ENCODE measurements around the gene SLC4A5.
"Not testable (repeated sequence)": the region's sequence is repeated elsewhere in the genome, so short reads cannot be mapped to it uniquely, and the experiment has no call there.

The SLC4A5 gene

DNA sequence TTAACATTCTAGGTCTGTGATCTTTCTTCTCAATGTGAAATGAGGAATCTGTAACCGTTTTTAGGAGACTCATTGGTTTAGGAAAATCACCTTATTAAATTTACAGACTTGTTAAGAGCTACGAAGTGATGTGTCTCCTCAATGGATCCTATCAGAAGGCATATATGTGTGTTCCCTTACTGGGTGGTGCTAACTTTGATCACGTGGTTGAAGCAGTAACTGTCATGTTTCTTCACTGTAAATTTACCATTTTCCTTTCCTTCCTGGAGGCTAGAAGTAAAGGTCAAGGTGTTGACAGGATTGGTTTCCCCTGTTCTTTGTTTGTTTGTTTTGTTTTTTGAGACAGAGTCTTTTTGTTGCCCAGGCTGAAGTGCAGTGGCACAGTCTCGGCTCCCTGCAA, 146.2 kb downstream of the SLC4A5 start:
- no peak for DNase-seq

DNA sequence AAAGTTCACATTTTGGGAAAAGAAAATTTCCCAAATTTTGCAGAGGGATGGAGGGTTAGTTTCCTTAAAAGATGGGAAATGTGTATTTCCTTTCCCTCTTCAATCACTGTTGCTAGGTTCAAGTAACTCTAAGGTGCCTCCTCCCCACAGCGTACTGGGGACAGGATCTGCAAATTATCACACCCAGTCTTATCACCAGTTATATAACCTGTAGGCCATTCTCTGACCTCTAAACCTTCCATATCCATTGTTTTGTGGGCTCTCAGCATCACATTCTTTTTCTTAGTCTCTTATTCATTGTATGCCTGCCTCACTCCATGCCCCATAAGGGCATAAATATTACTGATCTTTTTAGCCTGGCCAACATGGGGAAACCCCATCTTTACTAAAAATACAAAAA, 148.4 kb downstream of the SLC4A5 start:
- DNase-seq, result no peak

DNA sequence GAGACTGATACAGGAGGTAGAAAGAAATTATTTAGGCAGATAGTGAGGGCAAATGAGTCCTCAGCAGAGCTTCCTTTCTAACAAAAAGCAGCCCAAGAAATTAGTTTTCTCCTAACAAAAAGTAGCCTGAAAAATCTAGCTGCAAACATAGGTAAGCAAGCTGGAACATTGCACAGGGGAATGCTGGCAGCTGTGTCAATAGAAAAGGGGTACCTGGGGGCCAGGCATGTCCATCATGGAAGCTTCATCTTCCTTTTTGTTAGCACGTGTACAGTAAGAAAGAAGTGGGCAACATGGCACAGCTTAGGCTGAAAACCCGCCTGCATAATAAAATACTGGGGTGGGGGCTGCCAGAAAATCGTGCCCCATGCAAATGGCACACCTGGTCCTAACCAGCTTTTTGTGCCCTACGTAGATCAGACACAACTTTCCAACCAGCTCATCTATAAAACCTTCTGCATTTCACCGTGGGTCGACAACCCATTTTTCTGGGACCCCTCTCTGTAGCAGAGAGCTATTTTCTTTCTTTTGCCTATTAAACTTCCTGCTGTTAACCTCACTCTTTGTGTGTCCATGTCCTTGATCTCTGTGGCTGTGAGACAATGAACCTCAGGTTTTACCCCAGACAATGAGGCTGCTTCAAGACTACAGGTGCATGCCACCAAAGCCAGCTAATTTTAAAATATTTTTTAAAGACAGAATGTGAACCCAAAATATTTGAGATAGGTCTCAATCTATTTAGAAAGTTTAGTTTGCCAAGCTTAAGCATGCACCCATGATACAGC, 151.4 kb downstream of the SLC4A5 start:
- DNase-seq, result no peak

DNA sequence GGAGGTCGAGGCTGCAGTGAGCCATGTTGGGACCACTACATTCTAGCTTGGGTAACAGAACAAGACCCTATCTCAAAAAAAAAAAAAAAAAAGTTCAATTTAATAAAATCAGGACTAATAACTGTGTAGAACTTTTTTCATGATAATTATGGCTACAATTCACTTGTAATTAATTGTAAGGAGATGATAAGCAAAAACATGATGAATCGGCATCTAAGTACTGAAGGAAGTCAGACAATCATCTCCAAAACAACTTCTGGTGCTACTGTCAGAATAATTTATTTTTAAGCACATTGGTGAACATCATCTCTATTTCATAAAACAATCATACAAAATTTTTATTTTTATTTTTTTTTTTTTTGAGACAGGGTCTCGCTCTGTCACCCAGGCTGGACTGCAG, 154.5 kb downstream of the SLC4A5 start:
- no peak for DNase-seq

DNA sequence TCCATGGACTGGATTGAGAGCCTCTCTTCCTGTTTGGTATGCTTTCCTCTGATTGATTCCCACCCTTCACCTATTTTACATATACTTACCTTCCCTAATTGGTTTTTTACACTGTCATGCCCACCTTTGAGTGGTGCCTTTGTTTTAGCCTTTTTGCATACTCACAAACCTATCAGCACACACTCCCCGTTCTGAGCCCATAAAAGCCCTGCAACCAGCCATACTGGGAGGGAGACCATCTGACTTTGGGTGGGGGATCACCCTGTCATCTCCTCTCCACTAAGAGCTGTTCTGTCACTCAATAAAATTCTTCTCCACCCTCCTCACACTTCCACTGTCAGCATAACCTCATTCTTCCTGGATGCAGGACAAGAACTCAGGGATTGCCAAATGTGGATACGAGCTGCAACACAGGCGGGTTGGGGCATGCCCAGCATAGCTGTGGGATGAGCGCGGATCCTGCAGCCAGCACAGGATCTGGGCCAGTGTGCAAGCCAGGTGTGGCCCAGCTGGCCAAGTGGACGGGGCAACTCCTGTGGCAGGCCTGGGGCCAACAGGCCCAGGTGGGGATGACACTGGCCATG, 155.1 kb downstream of the SLC4A5 start:
- no peak for DNase-seq

DNA sequence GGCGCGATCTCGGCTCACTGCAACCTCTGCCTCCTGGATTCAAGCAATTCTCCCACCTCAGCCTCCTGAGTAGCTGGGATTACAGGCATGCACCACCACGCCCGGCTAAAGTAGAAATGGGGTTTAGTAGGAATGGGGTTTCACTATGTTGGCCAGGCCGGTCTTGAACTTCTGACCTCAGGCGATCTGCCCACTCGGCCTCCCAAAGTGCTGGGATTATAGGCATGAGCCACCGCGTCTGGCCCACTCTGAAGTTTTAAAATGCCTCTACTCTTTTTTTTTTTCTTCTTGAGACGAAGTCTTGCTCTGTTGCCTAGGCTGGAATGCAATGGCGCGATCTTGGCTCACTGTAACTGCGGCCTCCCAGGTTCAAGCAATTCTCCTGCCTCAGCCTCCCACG, 156.5 kb downstream of the SLC4A5 start:
- not testable (repeated sequence) for DNase-seq

DNA sequence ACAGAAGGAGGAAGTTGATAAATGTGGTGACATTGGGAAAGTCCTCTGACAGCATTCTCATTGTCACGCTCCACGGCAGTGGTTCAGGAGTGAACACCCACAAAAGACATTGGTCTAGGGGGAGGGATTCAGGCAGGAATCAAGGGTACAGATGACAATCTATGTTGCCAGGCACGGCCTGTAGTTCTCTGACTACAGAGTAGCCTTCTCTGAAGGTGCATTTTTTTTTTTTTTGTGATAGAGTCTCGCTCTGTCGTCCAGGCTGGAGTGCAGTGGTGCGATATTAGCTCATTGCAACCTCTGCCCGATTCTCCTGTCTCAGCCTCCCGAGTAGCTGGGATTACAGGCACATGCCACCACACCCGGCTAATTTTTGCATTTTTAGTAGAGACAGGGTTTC, 157.2 kb downstream of the SLC4A5 start:
- no peak for DNase-seq

DNA sequence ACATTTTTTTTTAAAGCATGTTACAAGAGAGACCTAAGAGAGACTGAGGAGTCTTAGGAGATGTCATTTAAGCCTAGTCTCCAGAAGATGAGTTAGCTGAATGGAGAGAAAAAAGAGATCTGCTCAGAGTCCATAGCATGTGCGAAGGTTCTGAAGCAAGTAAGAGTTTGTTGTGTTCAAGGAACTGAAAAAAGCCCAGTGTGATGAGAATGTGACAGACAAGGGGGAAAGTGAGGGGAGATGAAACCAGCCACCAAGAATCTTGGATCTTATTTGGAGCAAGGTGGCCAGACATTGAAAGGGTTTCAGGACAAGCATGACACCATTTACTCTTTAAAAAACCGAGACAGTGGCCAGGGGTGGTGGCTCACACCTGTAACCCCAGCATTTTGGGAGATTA, 159.3 kb downstream of the SLC4A5 start:
- DNase-seq, result no peak

DNA sequence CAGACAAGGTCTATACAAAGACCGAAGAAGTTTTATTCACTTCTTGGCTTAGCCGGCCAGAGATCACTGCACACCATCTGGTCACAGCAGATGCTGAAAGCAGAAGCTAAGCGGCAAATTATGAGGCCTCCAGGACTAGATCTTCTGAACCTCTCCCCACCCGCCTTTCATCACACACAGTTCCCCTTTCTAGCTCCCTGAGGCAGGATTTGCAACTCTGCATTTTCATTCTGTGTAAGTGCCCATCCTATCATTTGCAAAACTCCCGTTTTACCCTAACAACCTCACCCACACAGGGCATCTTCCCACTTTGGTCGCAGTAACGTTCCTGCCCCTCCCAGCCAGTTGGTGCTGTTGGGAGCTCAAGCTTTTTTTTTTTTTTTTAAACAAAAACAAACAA, 161.5 kb downstream of the SLC4A5 start:
- DNase-seq, result no peak

DNA sequence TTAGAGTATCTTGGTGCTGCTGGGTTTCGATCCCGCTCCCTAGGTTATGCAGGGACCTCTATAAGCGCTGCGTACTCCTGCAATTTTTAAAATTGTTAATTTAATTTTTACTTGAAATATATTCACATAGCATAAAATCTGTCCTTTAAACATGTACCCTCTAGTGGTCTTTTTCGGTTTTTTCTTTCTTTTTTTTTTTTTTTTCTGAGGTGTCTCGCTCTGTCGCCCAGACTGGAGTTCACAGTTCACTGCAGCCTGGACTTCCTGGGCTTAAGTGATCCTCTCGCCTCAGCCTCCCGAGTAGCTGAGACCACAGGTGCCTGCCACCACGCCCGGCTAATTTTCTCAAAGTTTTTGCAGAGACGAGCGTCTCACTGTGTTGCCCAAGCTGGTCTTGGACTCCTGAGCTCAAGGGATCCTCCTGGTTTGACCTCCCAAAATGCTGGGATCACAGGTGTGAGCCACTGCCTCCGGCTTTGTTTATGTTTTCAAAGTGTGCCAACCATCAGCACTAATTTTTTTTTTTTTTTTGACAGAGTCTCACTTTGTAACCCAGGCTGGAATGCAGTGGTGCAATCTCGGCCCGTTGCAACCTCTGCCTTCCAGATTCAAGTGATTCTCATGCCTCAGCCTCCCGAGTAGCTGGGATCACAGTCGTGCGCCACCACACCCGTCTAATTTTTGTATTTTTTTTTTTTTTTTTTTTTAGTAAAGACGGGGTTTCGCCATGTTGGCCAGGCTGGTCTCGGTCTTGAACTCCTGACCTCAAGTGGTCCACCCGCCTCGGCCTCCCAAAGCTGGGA, 164.0 kb downstream of the SLC4A5 start:
- no peak for DNase-seq

DNA sequence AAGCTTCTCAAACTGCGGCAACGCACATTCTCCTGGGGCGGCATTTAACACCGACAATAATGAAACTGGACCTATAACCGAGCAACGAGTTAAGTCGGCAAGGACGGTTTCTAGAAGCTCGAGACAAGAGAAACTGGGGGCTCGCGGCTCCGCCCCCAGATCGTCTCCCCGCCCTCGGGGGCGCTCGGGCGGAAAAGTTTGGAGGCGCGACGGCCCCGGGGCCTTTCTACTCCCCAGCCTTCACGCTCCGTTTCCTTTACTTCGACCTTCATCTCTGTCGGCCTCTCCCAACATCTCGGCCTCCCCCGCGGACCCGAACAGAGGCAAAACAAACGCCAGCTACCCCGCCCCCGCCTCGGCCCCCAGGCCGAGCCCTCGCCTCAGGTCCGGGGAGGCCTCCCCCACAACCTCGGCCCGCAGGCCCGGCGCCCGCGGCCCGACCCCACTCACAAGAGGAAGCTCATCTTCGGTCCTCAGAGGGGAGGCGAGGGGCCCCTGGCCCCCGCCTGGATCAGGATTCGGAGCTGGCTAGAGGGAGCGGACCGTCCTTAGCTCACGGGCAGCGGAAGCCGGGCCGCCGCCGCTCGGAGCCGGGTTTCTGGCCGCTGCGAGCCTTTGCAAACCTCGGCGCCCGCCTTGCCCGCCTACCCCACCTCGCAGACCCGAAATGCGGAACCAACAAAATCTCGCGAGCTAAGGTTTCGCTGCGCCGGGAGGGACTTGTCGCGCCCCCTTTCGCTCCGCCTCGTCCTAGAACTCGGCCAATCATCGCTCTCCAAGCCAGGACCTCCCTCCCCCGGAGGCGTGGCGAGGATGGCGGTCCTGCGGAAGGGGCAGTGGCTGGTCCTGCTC, 164.8 kb downstream of the SLC4A5 start, which contains the start of gene MOB1A:
Gene MOB1A (minus strand): TSS at position 669 of the 852 bp plus-strand sequence. CDS start 205 bp downstream, at position 464.
- peak; percentile 95 for DNase-seq

DNA sequence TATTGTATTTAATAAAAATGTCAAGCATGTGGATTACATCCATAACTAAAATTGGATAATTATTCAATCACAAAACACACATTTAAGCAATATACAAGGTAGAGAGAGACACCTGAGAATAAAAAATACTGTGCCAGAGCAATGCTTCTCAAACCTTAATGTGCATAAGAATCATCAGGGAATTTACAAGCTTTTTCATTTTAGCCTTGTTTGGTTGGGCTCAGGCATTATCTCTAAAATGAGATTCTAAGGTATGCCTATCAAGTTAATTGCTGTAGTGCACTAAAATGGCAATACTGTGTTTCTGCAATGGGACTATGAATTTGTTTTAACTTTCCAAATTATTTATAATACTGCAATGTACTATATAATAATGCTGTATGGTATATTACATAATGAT, 165.5 kb downstream of the SLC4A5 start:
- no peak for DNase-seq

DNA sequence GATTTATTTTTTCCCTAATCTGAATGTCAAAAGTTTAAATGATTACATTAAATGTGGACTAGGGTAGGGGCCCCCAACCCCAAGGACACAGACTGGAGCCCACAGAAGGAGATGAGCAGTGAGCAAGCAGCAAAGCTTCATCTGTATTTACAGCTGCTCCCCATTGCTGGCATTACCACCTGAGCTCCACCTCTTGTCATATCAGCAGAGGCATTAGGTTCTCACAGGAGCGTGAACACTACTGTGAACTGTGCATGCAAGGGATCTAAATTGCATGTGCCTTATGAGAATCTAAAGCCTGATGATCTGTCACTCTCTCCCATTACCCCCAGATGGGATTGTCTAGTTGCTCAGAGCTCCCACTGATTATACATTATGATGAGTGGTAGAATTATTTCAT, 168.3 kb downstream of the SLC4A5 start:
- no peak for DNase-seq

DNA sequence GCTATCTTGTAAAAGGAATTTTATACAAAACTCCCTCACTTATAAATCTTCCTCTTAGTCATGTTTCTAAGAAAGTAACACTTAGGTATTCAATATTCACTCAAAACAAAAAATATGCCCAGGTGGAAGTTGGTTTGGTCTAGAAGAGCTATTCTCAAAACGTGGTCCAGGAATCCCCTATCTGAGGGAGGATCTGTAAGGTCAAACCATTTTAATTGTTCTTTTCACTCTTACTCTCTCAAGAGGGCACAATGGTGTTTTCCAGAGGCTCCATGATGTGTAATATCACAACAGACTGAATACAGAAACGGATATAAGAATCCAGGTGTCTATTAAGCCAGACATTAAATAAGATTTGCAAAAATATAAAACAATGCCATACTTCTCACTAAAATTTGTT, 174.5 kb downstream of the SLC4A5 start:
- DNase-seq, result no peak

Data from effector CD8-positive, alpha-beta T cell (primary cell).